Transverse colon (tissue), 4 donors: ENCODE data around the gene GPR179. TPM values are rescaled to one million over a fixed set of nuclear protein-coding genes. Genes with fewer than 3 reads are reported as not detected.
A peak's percentile ranks its signal among the peaks of the same experiment; 100 is the strongest.
"Not testable (repeated sequence)": the region's sequence is repeated elsewhere in the genome, so short reads cannot be mapped to it uniquely, and the experiment has no call there.

Experiments
- DNase-seq: peaks from one replicate; pipeline ENCODE4 v3.0.0-alpha.2; 2019
- H3K27ac ChIP-seq, 4 donors: fragments of 200-600 bp; sonication (generic); 2 replicates each; pipeline ENCODE4 v1.5.1; 2016 to 2018; ENCODE audit warnings: inconsistent platforms in 4 of 4
- H3K27me3 ChIP-seq: fragments of 200-600 bp; sonication (generic); 2 replicates; pipeline ENCODE4 v1.5.1; 2017; ENCODE audit warnings: inconsistent platforms
- H3K36me3 ChIP-seq, 4 donors: fragments of 200-600 bp; sonication (generic); 2 replicates each; pipeline ENCODE4 v1.5.1; 2017 to 2019; ENCODE audit warnings: inconsistent platforms in 4 of 4
- H3K4me1 ChIP-seq, 4 donors: fragments of 200-600 bp; sonication (generic); 2 replicates each; pipeline ENCODE4 v1.5.1; 2017 to 2020; ENCODE audit warnings: inconsistent platforms in 4 of 4
- H3K4me3 ChIP-seq, 4 donors: fragments of 200-600 bp; sonication (generic); 1 replicate in 1 of 4; 2 replicates in 3 of 4; pipeline versions ENCODE4 v1.5.1 to v1.6.1; 2017 to 2019; ENCODE audit warnings: inconsistent platforms in 4 of 4
- H3K9me3 ChIP-seq, 2 donors: fragments of 200-600 bp; sonication (generic); 2 replicates each; pipeline ENCODE4 v1.5.1; 2017 to 2019; ENCODE audit warnings: inconsistent platforms in 2 of 2
- EP300 ChIP-seq: sonication (generic); formaldehyde crosslinking; IDR thresholded peaks from one replicate; pipeline ENCODE4 v1.6.1; 2017; ENCODE audit warnings: antibody characterized with exemption, low read depth
- POLR2A ChIP-seq: fragments of 450-650 bp; IDR thresholded peaks from one replicate; pipeline ENCODE4 v1.6.1; 2016; ENCODE audit warnings: antibody characterized with exemption, mild to moderate bottlenecking, moderate library complexity
- POLR2AphosphoS5 ChIP-seq, 3 donors: sonication (generic); formaldehyde crosslinking; IDR thresholded peaks; one replicate each; pipeline ENCODE4 v1.6.1; 2016; ENCODE audit warnings: antibody characterized with exemption in 3 of 3
- WGBS, 2 donors: methylation state at CpG; one replicate each; pipeline ENCODE4 v1.1.5; 2018; ENCODE audit warnings: low coverage in 1 of 2; 5-methylcytosine and 5-hydroxymethylcytosine counted together
- in situ Hi-C, 4 donors: fragments of 200-750 bp; cut with MboI; loops; one replicate each; pipeline versions ENCODE4 v1.15.0 to v1.15.1; 2017; ENCODE audit warnings: low sequenced_read_pairs in 3 of 4, low pct_ligation_motif_present in 1 of 4, low pct_unique_long_range_greater_than_20kb in 1 of 4
- intact Hi-C: fragments of 100-400 bp; cut with DNase I; formaldehyde crosslinking; loops from one replicate; pipeline ENCODE4 v1.15.1; 2023; ENCODE audit warnings: low total_unique reads
- total RNA-seq, 4 donors: library from RNA; depleted of rRNA; stranded (reverse); fragments of >200 nt; gene quantifications; one replicate each; pipeline ENCODE4 v1.1.0, GENCODE V29; 2016
- TF ChIP-seq, protein P1 (sequence below), 5 experiments: fragments of 200-600 bp in 3 of 5; fragments of 450-650 bp in 2 of 5; sonication (generic) in 3 of 5; IDR thresholded peaks; 1 replicate in 2 of 5; 2 replicates in 3 of 5; pipeline ENCODE4 v1.5.1; 2016 to 2017; ENCODE audit warnings: antibody characterized with exemption in 5 of 5, inconsistent platforms in 3 of 5, mild to moderate bottlenecking in 2 of 5, moderate library complexity in 1 of 5

Gene GPR179
- total RNA-seq, 4 donors from 2014 or later = under 0.01 to 0.16 TPM; not detected in 2

DNA sequence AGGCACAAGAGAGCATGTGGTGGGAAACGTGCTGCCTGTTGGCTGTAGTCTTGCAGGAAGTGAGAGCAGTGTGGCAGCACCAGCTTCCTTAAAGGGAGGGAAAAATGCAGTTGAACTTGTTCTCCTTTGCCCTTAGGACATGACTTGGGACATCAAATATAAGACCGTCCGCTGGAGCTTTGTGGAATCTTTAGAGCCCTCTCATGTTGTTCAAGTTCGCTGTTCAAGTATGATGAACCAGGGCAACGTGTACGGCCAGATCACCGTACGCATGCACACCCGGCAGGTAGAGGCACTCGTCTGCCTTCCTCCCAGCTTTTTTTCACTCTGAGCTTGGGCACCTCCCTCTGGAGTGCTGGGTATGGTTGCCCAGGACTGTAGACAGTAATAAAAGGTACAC is 23.3 kb downstream of the GPR179 start:
- H3K9me3 ChIP-seq = no peaks in the 10 kb centered on the region
- no peak for TF ChIP-seq EP300
- no peak overlapping the region for H3K27ac ChIP-seq
- no peak overlapping the region for H3K4me3 ChIP-seq
- H3K36me3 ChIP-seq = peaks cover 0 to 31% (median 0%) of the 10 kb centered on the region in 4 donors
- no peak for DNase-seq
- in situ Hi-C loops (no loop called here), intact Hi-C loops (no loop called here)
- 75 to 84% methylated on average over 2 to 10 of the region's 10 CpGs for WGBS, 2 donors
- no peaks in the 10 kb centered on the region for H3K4me1 ChIP-seq
- H3K27me3 ChIP-seq = no peaks in the 10 kb centered on the region

DNA sequence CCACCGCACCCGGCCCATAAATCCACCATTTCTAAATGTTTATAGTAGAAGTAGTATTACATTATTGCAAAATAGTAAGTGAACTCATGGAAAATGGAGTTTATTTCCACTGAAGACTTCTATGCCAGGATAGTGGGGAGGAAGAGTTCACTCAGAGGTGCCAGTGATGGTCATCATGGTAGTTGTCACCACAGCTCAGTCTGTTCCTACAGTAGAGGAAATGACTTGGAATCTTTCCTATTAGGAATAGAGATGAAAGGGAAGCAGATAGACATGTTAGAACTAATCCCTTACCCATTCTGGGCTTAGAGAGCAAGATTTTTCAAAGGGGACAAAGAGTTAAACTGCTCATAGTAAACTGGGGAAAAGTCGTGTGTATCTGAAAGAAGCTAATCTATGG is 26.7 kb downstream of the GPR179 start:
- in situ Hi-C loops = no loop called here
- WGBS, 2 donors = 50 to 83% methylated on average over 1 to 3 of the region's 3 CpGs
- Histone ChIP-seq H3K4me3 (no peak overlapping the region), H3K4me1 (no peaks in the 10 kb centered on the region), H3K27ac (no peak overlapping the region), H3K27me3 (no peaks in the 10 kb centered on the region), H3K36me3 (peaks cover 0 to 30% (median 2%) of the 10 kb centered on the region in 4 donors), H3K9me3 (no peaks in the 10 kb centered on the region)
- DNase-seq = no peak
- TF ChIP-seq POLR2A (no peak), EP300 (no peak), POLR2AphosphoS5 (IDR thresholded peaks at IDR 0.05) (no peak)
- TF ChIP-seq, protein P1, sequence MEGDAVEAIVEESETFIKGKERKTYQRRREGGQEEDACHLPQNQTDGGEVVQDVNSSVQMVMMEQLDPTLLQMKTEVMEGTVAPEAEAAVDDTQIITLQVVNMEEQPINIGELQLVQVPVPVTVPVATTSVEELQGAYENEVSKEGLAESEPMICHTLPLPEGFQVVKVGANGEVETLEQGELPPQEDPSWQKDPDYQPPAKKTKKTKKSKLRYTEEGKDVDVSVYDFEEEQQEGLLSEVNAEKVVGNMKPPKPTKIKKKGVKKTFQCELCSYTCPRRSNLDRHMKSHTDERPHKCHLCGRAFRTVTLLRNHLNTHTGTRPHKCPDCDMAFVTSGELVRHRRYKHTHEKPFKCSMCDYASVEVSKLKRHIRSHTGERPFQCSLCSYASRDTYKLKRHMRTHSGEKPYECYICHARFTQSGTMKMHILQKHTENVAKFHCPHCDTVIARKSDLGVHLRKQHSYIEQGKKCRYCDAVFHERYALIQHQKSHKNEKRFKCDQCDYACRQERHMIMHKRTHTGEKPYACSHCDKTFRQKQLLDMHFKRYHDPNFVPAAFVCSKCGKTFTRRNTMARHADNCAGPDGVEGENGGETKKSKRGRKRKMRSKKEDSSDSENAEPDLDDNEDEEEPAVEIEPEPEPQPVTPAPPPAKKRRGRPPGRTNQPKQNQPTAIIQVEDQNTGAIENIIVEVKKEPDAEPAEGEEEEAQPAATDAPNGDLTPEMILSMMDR (IDR thresholded peaks at IDR 0.05) = no peak
- intact Hi-C loops = no loop called here

DNA sequence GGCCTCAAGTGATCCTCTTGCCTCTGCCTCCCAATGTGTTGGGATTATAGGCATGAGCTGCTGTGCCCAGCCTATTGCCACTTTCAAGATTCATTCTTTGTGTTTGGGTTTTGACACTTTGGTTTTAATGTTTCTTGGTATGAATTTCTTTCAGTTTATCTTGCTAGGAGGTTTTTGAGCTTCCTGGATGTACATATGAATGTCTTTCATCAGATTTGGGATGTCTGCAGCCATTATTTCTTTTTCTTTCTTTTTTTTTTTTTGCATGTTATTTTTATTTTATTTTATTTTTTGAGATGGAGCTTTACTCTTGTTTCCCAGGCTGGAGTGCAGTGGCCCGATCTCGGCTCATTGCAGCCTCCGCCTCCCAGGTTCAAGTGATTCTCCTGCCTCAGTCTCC is 28.3 kb downstream of the GPR179 start:
- no peaks in the 10 kb centered on the region for H3K4me1 ChIP-seq
- H3K4me3 ChIP-seq = no peak overlapping the region
- H3K27me3 ChIP-seq = no peaks in the 10 kb centered on the region
- no peaks in the 10 kb centered on the region for H3K9me3 ChIP-seq
- TF ChIP-seq, protein P1 (IDR thresholded peaks at IDR 0.05) = no peak
- TF ChIP-seq POLR2AphosphoS5 (IDR thresholded peaks at IDR 0.05) (no peak), EP300 (no peak), POLR2A (no peak)
- DNase-seq = no peak
- H3K27ac ChIP-seq = no peak overlapping the region
- in situ Hi-C loops (no loop called here), intact Hi-C loops (no loop called here)
- 50 to 67% methylated on average over 2 to 3 of the region's 3 CpGs for WGBS, 2 donors
- peaks cover 0 to 22% (median 6%) of the 10 kb centered on the region in 4 donors for H3K36me3 ChIP-seq

DNA sequence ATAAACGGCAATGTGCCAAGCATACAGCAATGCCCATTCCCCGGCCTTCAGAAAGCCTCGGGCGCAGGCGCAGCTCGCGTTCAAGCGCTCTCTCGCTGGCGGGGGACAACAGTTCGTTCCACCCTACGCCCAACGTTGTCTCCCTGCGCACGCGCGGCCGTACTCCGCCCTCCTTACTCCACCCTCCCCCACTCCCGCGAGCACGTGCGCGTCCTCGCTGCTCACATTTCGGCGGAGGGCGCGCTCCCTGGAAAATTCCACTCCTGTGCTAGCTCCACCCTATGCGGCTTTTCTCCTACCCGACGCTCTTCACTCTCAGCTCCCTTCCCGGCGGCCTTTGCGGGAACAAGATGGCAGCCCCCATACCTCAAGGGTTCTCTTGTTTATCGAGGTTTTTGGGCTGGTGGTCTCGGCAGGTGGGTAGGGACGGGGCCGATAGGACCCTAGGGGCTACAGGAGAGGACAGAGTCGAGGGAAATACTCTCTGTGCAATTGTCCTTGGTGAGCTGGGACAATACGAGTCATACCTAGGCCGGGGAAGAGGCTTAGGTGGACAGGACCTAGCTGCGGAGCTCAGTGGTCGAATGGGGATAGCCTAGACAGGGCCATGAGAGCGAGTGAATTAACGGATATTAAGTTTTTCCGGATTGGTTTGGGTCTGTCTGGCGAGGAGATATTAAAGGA is 46.8 kb downstream of the GPR179 start, which contains the start of gene MRPL45:
Gene MRPL45, plus strand, starts transcription at position 335 of the 684 bp plus-strand sequence. Its CDS starts 16 bp downstream, at position 351.
- H3K9me3 ChIP-seq, H3K27me3 ChIP-seq, intact Hi-C loops, H3K4me1 ChIP-seq, in situ Hi-C loops, H3K36me3 ChIP-seq: not testable (repeated sequence)
- DNase-seq = peak; percentile 98
- 0 to 1% methylated on average over 3 to 48 of the region's 48 CpGs for WGBS, 2 donors
- peak within 1 kb of the TSS; percentile 67 to 82 (median 80) for H3K27ac ChIP-seq
- peak within 1 kb of the TSS in 3 of 4 donors; percentile 44 to 62 (median 44) for H3K4me3 ChIP-seq
- peak; percentile 27 to 48 (median 43) for TF ChIP-seq POLR2AphosphoS5 (IDR thresholded peaks at IDR 0.05)

DNA sequence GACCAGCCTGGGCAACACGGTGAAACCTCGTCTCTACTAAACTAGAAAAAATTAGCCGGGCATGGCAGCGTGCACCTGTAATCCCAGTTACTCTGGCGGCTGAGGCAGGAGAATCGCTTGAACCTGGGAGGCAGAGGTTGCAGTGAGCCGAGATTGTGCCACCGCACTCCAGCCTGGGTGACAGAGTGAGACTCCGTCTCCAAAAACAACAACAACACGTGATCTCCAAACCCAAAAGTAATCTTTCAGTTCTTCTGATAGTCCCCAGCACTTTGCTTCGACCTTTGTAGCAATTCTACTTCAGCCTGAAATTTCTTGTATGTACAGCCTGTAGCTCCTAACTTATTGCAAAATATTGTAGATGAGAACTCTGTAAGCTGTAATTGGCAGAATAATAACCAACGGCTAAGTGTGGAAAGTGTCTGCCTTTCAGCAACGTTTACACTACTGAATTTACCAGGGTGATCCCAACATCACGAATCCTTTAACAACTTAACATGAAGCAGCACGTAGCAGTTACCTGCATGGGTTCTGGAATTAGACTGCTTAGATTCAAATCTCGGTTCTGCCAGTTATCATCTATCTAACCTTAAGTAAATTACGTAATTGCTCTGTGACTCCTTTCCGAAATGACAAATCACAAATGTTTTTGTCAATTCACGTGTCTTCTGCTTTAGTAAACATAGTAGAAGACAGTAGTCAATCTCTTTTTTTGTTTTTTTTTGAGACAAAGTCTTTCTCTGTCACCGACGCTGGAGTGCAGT is 48.0 kb downstream of the GPR179 start:
- H3K36me3 ChIP-seq, H3K9me3 ChIP-seq, H3K27me3 ChIP-seq, intact Hi-C loops, H3K4me3 ChIP-seq, in situ Hi-C loops, DNase-seq, H3K4me1 ChIP-seq: not testable (repeated sequence)
- H3K27ac ChIP-seq = peak overlapping the region; percentile 48 to 82 (median 74)
- 52 to 77% methylated on average over 9 to 21 of the region's 21 CpGs for WGBS, 2 donors

DNA sequence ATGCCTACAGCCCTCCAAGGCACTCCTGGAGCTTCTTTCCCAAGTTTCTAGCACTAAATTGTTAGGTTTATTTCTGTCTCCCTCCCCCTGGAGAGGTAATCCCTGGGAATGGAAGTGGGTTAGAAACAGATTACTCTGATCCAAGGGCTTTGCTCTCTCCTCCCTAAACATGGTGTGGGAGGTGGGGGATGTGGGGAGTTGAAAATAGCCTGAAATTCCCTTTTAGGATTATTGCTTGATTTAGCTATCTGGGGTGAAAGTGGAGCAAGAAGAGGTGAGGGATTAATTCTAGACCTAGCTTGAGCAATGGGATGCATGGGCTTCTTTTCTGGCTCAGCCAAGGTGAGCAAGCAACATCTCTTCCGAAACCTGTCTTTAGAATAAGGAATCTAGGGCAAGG is 54.0 kb downstream of the GPR179 start:
- in situ Hi-C loops, H3K36me3 ChIP-seq, H3K9me3 ChIP-seq, DNase-seq, H3K27ac ChIP-seq, intact Hi-C loops, H3K27me3 ChIP-seq, H3K4me1 ChIP-seq, H3K4me3 ChIP-seq: not testable (repeated sequence)
- WGBS, 2 donors = 100% methylated on average over 1 of the region's 1 CpG; no CpG with 5 or more reads in 1 of the 2 donors
